SK-N-SH (cell line): ENCODE measurements around the gene PYGO2. TPM values are rescaled to one million over a fixed set of nuclear protein-coding genes. Genes with fewer than 3 reads are reported as not detected.

Source experiments
- CTCF ChIA-PET: fragments of 300-600, 350-600 bp; formaldehyde crosslinking; extraction: SDS; loops from one replicate; lab custom pipeline; 2021; lab: Yijun Ruan, JAX
- POLR2A ChIA-PET: fragments of 350-600 bp; sonication (Branson Sonifier 250); formaldehyde crosslinking; extraction: SDS; loops from one replicate; lab custom pipeline; 2020; ENCODE audit warnings: antibody characterized with exemption, inconsistent platforms; lab: Yijun Ruan, JAX
- DNase-seq: peaks from one replicate; pipeline ENCODE4 v3.0.0; 2012
- H2AFZ ChIP-seq: fragments of 200-600 bp; sonication (generic); 2 replicates; pipeline ENCODE4 v1.8.1; 2016; ENCODE audit warnings: antibody characterized with exemption, mild to moderate bottlenecking, low read depth
- H3F3A ChIP-seq: fragments of 200-600 bp; sonication (generic); replicated peaks from 2 replicates; pipeline ENCODE3; 2016; ENCODE audit warnings: antibody characterized with exemption, mild to moderate bottlenecking; ENCODE audit not compliant: insufficient read depth
- H3K27ac ChIP-seq, 2 experiments: fragments of 200-500 bp in 1 of 2; fragments of 200-600 bp in 1 of 2; sonication (Bioruptor generic) in 1 of 2; sonication (generic), shearing (Covaris generic) in 1 of 2; 2 replicates each; pipeline versions ENCODE4 v1.5.1 to v1.6.1; 2014 to 2016; ENCODE audit warnings: low read depth in 2 of 2, inconsistent platforms in 1 of 2, low read length in 1 of 2, mild to moderate bottlenecking in 1 of 2, mixed read lengths in 1 of 2
- H3K27me3 ChIP-seq: fragments of 200-600 bp; sonication (generic), shearing (Covaris generic); 2 replicates; pipeline ENCODE4 v1.6.1; 2016; ENCODE audit warnings: mixed run types; ENCODE audit not compliant: insufficient read depth
- H3K36me3 ChIP-seq, 2 experiments: fragments of 200-500 bp in 1 of 2; fragments of 200-600 bp in 1 of 2; sonication (Bioruptor generic) in 1 of 2; sonication (generic) in 1 of 2; replicated peaks in 1 of 2; 2 replicates each; pipeline versions ENCODE3 to v1.5.1; 2014 to 2016; ENCODE audit warnings: low read length in 1 of 2, mild to moderate bottlenecking in 1 of 2; ENCODE audit not compliant: insufficient read depth in 2 of 2, control insufficient read depth in 1 of 2
- H3K4me1 ChIP-seq, 2 experiments: fragments of 200-500 bp in 1 of 2; fragments of 200-600 bp in 1 of 2; sonication (Bioruptor generic) in 1 of 2; sonication (generic), shearing (Covaris generic) in 1 of 2; 2 replicates each; pipeline versions ENCODE4 v1.5.1 to v1.6.1; 2014 to 2016; ENCODE audit warnings: low read depth in 1 of 2, low read length in 1 of 2, mixed run types in 1 of 2; ENCODE audit not compliant: insufficient read depth in 2 of 2, control insufficient read depth in 1 of 2
- H3K4me2 ChIP-seq: fragments of 200-600 bp; sonication (generic), shearing (Covaris generic); 2 replicates; pipeline ENCODE4 v1.6.1; 2017; ENCODE audit warnings: mixed run types
- H3K4me3 ChIP-seq, 2 experiments: fragments of 200-500 bp in 1 of 2; fragments of 200-600 bp in 1 of 2; sonication (Bioruptor generic) in 1 of 2; sonication (generic), shearing (Covaris generic) in 1 of 2; 2 replicates each; pipeline versions ENCODE4 v1.5.1 to v1.8.1; 2014 to 2016; ENCODE audit warnings: low read depth in 2 of 2, inconsistent platforms in 1 of 2, low read length in 1 of 2, mild to moderate bottlenecking in 1 of 2, mixed read lengths in 1 of 2, moderate library complexity in 1 of 2
- H3K79me2 ChIP-seq: fragments of 200-600 bp; sonication (generic); 2 replicates; pipeline ENCODE4 v1.8.1; 2017; ENCODE audit warnings: mild to moderate bottlenecking; ENCODE audit not compliant: insufficient read depth
- H3K9ac ChIP-seq: fragments of 200-600 bp; sonication (generic); 2 replicates; pipeline ENCODE4 v1.6.1; 2017; ENCODE audit warnings: mixed run types
- H3K9me2 ChIP-seq: fragments of 200-600 bp; sonication (generic); 2 replicates; pipeline ENCODE4 v1.6.1; 2017; ENCODE audit warnings: mixed run types
- H3K9me3 ChIP-seq: fragments of 200-600 bp; sonication (generic); 2 replicates; pipeline ENCODE4 v1.6.1; 2017; ENCODE audit warnings: mixed run types, mild to moderate bottlenecking, moderate library complexity
- H4K20me1 ChIP-seq: fragments of 200-600 bp; sonication (generic); 2 replicates; pipeline ENCODE4 v1.6.1; 2017; ENCODE audit warnings: mild to moderate bottlenecking, mixed run types; ENCODE audit not compliant: insufficient read depth
- EP300 ChIP-seq, 2 experiments: IDR thresholded peaks; 2 replicates each; pipeline versions ENCODE4 v1.4.0 to v1.6.1; 2012; ENCODE audit warnings: borderline replicate concordance in 1 of 2, low read depth in 1 of 2, low read length in 1 of 2
- JUND ChIP-seq: IDR thresholded peaks from 2 replicates; pipeline ENCODE4 v1.4.0; 2012
- POLR2AphosphoS5 ChIP-seq: IDR thresholded peaks from 2 replicates; pipeline ENCODE4 v1.6.1; 2012; ENCODE audit warnings: low read depth, low read length
- RXRA ChIP-seq: IDR thresholded peaks from 2 replicates; pipeline ENCODE4 v1.4.0; 2012; ENCODE audit warnings: low read depth, mild to moderate bottlenecking, borderline replicate concordance
- WGBS: methylation state at CpG from one replicate; pipeline ENCODE4 v1.1.6; 2017; ENCODE audit warnings: low lambda C conversion rate; 5-methylcytosine and 5-hydroxymethylcytosine counted together
- polyA plus RNA-seq, 3 experiments: library from polyadenylated mRNA; depleted of rRNA; stranded (reverse); fragments of >200 nt; gene quantifications; 2 replicates each; pipeline ENCODE4 v1.2.3, GENCODE V29; 2012
- TF ChIP-seq, protein P1 (sequence below): IDR thresholded peaks from 2 replicates; pipeline ENCODE4; 2012
- TF ChIP-seq, protein P2 (sequence below): fragments of 150-350 bp; IDR thresholded peaks from 2 replicates; pipeline ENCODE4 v1.6.1; 2017; ENCODE audit warnings: antibody characterized with exemption, low read length, low read depth, borderline replicate concordance
- TF ChIP-seq, protein P3 (sequence below): fragments of 200-600 bp; sonication (generic); IDR thresholded peaks from 2 replicates; pipeline ENCODE4 v1.6.1; 2017; ENCODE audit warnings: antibody characterized with exemption, mild to moderate bottlenecking, moderate library complexity

Gene PYGO2
- polyA plus RNA-seq, 1 of the 3 experiments (the other 2 are of a cell fraction): 23.3 TPM

GRCh38 chr1:154969860-154970452 is 8.4 kb upstream of the PYGO2 start:
- CTCF ChIA-PET: interaction anchor here (0.7 to 37.5 kb wide), 9 partner anchors 9 to 197 kb away, joined by 3 to 640 read pairs (median 4); partner anchors contain the start of genes ADAM15, FLAD1, LENEP and PYGO2
- H3K27me3 ChIP-seq: no peaks in the 10 kb centered on the region
- no peak for DNase-seq
- H4K20me1 ChIP-seq: peaks cover 27% of the 10 kb centered on the region
- peaks cover 43% of the 10 kb centered on the region for H3F3A ChIP-seq
- peak overlapping the region; percentile 98 for H3K4me2 ChIP-seq
- POLR2A ChIA-PET: interaction anchor here (0.5 to 3.7 kb wide), 15 partner anchors 8 to 198 kb away, joined by 3 to 25 read pairs (median 6); partner anchors contain the start of genes ADAM15, EFNA3, FLAD1 and LENEP
- H3K36me3 ChIP-seq: peaks cover 30 to 32% of the 10 kb centered on the region in 2 experiments
- 5% methylated on average over 13 of the region's 22 CpGs for WGBS
- peak overlapping the region; percentile 97 to 99 for H3K27ac ChIP-seq
- H3K9me3 ChIP-seq: no peaks in the 10 kb centered on the region
- peak overlapping the region; percentile 88 for H3K9ac ChIP-seq
- peaks cover 18 to 61% of the 10 kb centered on the region in 2 experiments for H3K4me1 ChIP-seq
- no peaks in the 10 kb centered on the region for H3K9me2 ChIP-seq
- peaks cover 70% of the 10 kb centered on the region for H3K79me2 ChIP-seq
- no peak overlapping the region for H2AFZ ChIP-seq
- TF ChIP-seq, protein P1, sequence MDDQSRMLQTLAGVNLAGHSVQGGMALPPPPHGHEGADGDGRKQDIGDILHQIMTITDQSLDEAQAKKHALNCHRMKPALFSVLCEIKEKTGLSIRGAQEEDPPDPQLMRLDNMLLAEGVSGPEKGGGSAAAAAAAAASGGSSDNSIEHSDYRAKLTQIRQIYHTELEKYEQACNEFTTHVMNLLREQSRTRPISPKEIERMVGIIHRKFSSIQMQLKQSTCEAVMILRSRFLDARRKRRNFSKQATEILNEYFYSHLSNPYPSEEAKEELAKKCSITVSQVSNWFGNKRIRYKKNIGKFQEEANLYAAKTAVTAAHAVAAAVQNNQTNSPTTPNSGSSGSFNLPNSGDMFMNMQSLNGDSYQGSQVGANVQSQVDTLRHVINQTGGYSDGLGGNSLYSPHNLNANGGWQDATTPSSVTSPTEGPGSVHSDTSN: no peak
- TF ChIP-seq POLR2AphosphoS5: no peak
- H3K4me3 ChIP-seq: peak overlapping the region; percentile 77 to 90

GRCh38 chr1:154969246-154969645 is 7.7 kb upstream of the PYGO2 start:
- Histone ChIP-seq H3K9me2 (no peaks in the 10 kb centered on the region), H3K79me2 (peaks cover 70% of the 10 kb centered on the region), H3F3A (peaks cover 44% of the 10 kb centered on the region), H3K36me3 (peaks cover 30 to 32% of the 10 kb centered on the region in 2 experiments), H3K4me3 (peak overlapping the region; percentile 77 to 90), H3K27ac (peak overlapping the region; percentile 97 to 99; a peak in 3 of 4 replicates), H2AFZ (no peak overlapping the region), H3K9me3 (no peaks in the 10 kb centered on the region), H3K27me3 (no peaks in the 10 kb centered on the region), H3K4me1 (peaks cover 18 to 60% of the 10 kb centered on the region in 2 experiments), H3K9ac (peak overlapping the region; percentile 88), H3K4me2 (peak overlapping the region; percentile 98), H4K20me1 (peaks cover 27% of the 10 kb centered on the region)
- TF ChIP-seq, protein P2, sequence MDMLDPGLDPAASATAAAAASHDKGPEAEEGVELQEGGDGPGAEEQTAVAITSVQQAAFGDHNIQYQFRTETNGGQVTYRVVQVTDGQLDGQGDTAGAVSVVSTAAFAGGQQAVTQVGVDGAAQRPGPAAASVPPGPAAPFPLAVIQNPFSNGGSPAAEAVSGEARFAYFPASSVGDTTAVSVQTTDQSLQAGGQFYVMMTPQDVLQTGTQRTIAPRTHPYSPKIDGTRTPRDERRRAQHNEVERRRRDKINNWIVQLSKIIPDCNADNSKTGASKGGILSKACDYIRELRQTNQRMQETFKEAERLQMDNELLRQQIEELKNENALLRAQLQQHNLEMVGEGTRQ: no peak
- TF ChIP-seq, protein P3, sequence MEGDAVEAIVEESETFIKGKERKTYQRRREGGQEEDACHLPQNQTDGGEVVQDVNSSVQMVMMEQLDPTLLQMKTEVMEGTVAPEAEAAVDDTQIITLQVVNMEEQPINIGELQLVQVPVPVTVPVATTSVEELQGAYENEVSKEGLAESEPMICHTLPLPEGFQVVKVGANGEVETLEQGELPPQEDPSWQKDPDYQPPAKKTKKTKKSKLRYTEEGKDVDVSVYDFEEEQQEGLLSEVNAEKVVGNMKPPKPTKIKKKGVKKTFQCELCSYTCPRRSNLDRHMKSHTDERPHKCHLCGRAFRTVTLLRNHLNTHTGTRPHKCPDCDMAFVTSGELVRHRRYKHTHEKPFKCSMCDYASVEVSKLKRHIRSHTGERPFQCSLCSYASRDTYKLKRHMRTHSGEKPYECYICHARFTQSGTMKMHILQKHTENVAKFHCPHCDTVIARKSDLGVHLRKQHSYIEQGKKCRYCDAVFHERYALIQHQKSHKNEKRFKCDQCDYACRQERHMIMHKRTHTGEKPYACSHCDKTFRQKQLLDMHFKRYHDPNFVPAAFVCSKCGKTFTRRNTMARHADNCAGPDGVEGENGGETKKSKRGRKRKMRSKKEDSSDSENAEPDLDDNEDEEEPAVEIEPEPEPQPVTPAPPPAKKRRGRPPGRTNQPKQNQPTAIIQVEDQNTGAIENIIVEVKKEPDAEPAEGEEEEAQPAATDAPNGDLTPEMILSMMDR: no peak
- TF ChIP-seq JUND (no peak), EP300 (IDR thresholded peaks at IDR 0.05; ENCODE audit: borderline replicate concordance in 1 of 2, low read depth in 1 of 2, low read length in 1 of 2) (no peak), RXRA (no peak)
- 20% methylated on average over 5 of the region's 5 CpGs for WGBS
- ChIA-PET CTCF (interaction anchor here (1.7 to 37.5 kb wide), 4 partner anchors 8 to 116 kb away, joined by 4 to 640 read pairs (median 22); partner anchors contain the start of genes ADAM15, LENEP, PYGO2 and ZBTB7B), POLR2A (interaction anchor here (0.6 to 3.7 kb wide), 8 partner anchors 8 to 96 kb away, joined by 3 to 25 read pairs (median 10); partner anchors contain the start of genes LENEP, PBXIP1 and PYGO2)
- DNase-seq: no peak
